Measurements from ENCODE around the gene CDCP1. TPM values are rescaled to one million over a fixed set of nuclear protein-coding genes. Genes with fewer than 3 reads are reported as not detected.

CDCP1 gene
- total RNA-seq, 2 experiments from 2014 or later: 1.7 to 1.8 TPM

DNA sequence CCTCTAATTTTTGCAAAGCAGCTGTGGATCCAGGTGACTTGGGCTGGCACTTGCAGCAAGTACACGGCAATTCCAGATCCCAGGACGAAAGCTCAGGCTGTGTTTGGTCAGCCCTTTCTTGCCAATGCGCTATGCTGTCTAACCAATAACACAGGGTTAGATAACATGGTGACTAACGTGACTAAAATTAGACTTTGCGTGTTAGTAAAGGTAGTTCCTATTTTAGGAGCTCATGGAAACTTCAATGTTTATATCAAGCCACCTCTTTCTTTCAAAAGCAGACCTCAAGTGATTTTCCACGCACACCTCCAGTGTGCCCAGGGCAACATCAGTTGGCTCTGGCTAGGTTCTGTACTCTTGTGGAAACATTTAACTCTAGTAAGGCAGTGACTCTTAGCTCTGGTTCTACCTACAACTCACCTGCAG lies 32.5 kb downstream of the CDCP1 start:
- Histone ChIP-seq H3K4me1 (ENCODE audit: insufficient read depth, low read length) (peaks cover 54% of the 10 kb centered on the region), H3K9me3 (ENCODE audit: control insufficient read depth in 1 of 2, insufficient read depth in 1 of 2, low read length in 2 of 2) (peaks cover 0 to 3% of the 10 kb centered on the region in 2 experiments), H3K36me3 (ENCODE audit: insufficient read depth, low read length) (no peaks in the 10 kb centered on the region), H3K4me3 (ENCODE audit: low read length) (no peak overlapping the region), H3K27me3 (ENCODE audit: control insufficient read depth in 1 of 2, insufficient read depth in 2 of 2, low read length in 2 of 2) (no peaks in the 10 kb centered on the region), H3K27ac (ENCODE audit: low read depth in 1 of 2, low read length in 2 of 2) (no peak overlapping the region)
- peak overlapping the region; percentile 30 for H3K4me3 Mint-ChIP-seq
- peaks cover 16% of the 10 kb centered on the region for H3K36me3 Mint-ChIP-seq (ENCODE audit: low read depth)
- H3K9me3 Mint-ChIP-seq: no peaks in the 10 kb centered on the region
- DNase-seq: no peak
- H3K27ac Mint-ChIP-seq: peak overlapping the region; percentile 96
- peaks cover 68% of the 10 kb centered on the region for H3K4me1 Mint-ChIP-seq (ENCODE audit: low read depth)
- ATAC-seq (ENCODE audit: poor library complexity): no peak
- TF ChIP-seq, protein P1, sequence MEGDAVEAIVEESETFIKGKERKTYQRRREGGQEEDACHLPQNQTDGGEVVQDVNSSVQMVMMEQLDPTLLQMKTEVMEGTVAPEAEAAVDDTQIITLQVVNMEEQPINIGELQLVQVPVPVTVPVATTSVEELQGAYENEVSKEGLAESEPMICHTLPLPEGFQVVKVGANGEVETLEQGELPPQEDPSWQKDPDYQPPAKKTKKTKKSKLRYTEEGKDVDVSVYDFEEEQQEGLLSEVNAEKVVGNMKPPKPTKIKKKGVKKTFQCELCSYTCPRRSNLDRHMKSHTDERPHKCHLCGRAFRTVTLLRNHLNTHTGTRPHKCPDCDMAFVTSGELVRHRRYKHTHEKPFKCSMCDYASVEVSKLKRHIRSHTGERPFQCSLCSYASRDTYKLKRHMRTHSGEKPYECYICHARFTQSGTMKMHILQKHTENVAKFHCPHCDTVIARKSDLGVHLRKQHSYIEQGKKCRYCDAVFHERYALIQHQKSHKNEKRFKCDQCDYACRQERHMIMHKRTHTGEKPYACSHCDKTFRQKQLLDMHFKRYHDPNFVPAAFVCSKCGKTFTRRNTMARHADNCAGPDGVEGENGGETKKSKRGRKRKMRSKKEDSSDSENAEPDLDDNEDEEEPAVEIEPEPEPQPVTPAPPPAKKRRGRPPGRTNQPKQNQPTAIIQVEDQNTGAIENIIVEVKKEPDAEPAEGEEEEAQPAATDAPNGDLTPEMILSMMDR (IDR thresholded peaks at IDR 0.05): no peak
- H3K27me3 Mint-ChIP-seq: no peaks in the 10 kb centered on the region
- ChIA-PET CTCF (interaction anchor here (1.0 kb wide), 1 partner anchor 10 kb away, joined by 3 read pairs; no protein-coding TSS in a partner anchor), POLR2A (no interaction called here)
- intact Hi-C loops (cut with DNase I, micrococcal nuclease): loop anchor here in 1 of 2 experiments (5.0 kb wide), 1 partner anchor 34 kb away; the partner anchor contains the start of gene CDCP1

DNA sequence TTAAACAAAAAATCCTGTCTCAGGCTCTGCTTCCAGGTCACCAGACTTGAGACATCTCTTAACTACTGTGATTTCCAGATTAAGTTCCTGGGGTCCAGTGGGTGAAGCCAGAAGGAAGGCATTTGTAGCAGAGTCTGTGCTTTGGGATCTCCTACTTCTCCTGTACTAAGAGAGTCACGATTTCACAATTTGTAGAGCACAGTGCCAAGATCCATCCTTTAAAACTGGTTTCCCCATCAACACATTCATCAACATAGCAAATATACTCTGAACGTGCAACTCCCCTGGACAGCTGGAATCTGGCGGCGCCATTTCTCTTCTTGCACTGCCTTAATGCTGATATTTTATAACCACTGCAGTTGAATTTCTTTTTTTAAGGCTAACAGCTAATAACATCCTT lies 33.2 kb downstream of the CDCP1 start:
- peak overlapping the region; percentile 13 for H3K4me3 Mint-ChIP-seq

DNA sequence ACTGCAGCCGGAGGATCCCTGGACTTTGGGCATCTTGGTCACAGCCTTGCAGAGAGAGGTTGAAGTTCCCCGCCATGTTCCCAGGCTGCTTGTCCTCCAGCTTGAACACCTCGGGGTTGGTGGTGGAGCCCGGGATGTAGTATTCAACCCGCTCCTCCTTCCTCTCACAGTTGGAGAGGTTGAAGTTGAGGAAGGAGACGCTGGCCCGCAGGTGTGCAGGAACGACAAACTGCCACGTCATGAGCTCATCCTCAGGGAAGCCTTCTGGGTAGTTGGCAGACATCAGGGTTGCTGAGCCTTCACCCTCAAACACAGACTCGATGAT lies 35.7 kb downstream of the CDCP1 start:
- H3K27me3 Mint-ChIP-seq: no peaks in the 10 kb centered on the region
- peaks cover 11% of the 10 kb centered on the region for H3K36me3 Mint-ChIP-seq (ENCODE audit: low read depth)
- ChIA-PET CTCF (no interaction called here), POLR2A (no interaction called here)
- H3K36me3 ChIP-seq (ENCODE audit: insufficient read depth, low read length): no peaks in the 10 kb centered on the region
- H3K27me3 ChIP-seq (ENCODE audit: control insufficient read depth in 1 of 2, insufficient read depth in 2 of 2, low read length in 2 of 2): no peaks in the 10 kb centered on the region
- H3K4me1 ChIP-seq (ENCODE audit: insufficient read depth, low read length): peaks cover 68% of the 10 kb centered on the region
- TF ChIP-seq, protein P1 (IDR thresholded peaks at IDR 0.05): no peak
- H3K9me3 Mint-ChIP-seq: no peaks in the 10 kb centered on the region
- peak overlapping the region; percentile 2 to 27 for H3K27ac ChIP-seq (ENCODE audit: low read depth in 1 of 2, low read length in 2 of 2)
- H3K27ac Mint-ChIP-seq: peak overlapping the region; percentile 96
- H3K9me3 ChIP-seq (ENCODE audit: control insufficient read depth in 1 of 2, insufficient read depth in 1 of 2, low read length in 2 of 2): peaks cover 0 to 3% of the 10 kb centered on the region in 2 experiments
- DNase-seq (no peak), ATAC-seq (ENCODE audit: poor library complexity) (no peak)
- peak overlapping the region; percentile 83 for H3K4me3 Mint-ChIP-seq
- H3K4me3 ChIP-seq (ENCODE audit: low read length): peak overlapping the region; percentile 43
- intact Hi-C loops (cut with DNase I, micrococcal nuclease): loop anchor here (2.0 to 5.0 kb wide), 2 partner anchors 37 to 56 kb away; partner anchors contain the start of gene CDCP1 (in 1 of the 2)
- peaks cover 84% of the 10 kb centered on the region for H3K4me1 Mint-ChIP-seq (ENCODE audit: low read depth)

More for the DNA sequence above, 33.2 kb downstream of the CDCP1 start:
- DNase-seq (no peak), ATAC-seq (ENCODE audit: poor library complexity) (no peak)
- no peaks in the 10 kb centered on the region for H3K36me3 ChIP-seq (ENCODE audit: insufficient read depth, low read length)
- intact Hi-C loops (cut with DNase I, micrococcal nuclease): loop anchor here in 1 of 2 experiments (5.0 kb wide), 1 partner anchor 34 kb away; the partner anchor contains the start of gene CDCP1
- H3K4me3 ChIP-seq (ENCODE audit: low read length): no peak overlapping the region
- H3K9me3 ChIP-seq (ENCODE audit: control insufficient read depth in 1 of 2, insufficient read depth in 1 of 2, low read length in 2 of 2): peaks cover 0 to 3% of the 10 kb centered on the region in 2 experiments
- TF ChIP-seq, protein P1 (IDR thresholded peaks at IDR 0.05): no peak
- no peaks in the 10 kb centered on the region for H3K27me3 ChIP-seq (ENCODE audit: control insufficient read depth in 1 of 2, insufficient read depth in 2 of 2, low read length in 2 of 2)
- Mint-ChIP-seq H3K9me3 (no peaks in the 10 kb centered on the region), H3K27me3 (no peaks in the 10 kb centered on the region), H3K27ac (peak overlapping the region; percentile 96), H3K36me3 (ENCODE audit: low read depth) (peaks cover 15% of the 10 kb centered on the region), H3K4me1 (ENCODE audit: low read depth) (peaks cover 67% of the 10 kb centered on the region)
- ChIA-PET POLR2A (no interaction called here), CTCF (interaction anchor here (0.5 kb wide), 1 partner anchor 11 kb away, joined by 3 read pairs; no protein-coding TSS in a partner anchor)
- H3K4me1 ChIP-seq (ENCODE audit: insufficient read depth, low read length): peaks cover 51% of the 10 kb centered on the region
- no peak overlapping the region for H3K27ac ChIP-seq (ENCODE audit: low read depth in 1 of 2, low read length in 2 of 2)
